GM03348 (cell line): Measurements from ENCODE around the gene ADRA1B.
A peak's percentile ranks its signal among the peaks of the same experiment; 100 is the strongest.
"Not testable (repeated sequence)": the region's sequence is repeated elsewhere in the genome, so short reads cannot be mapped to it uniquely, and the experiment has no call there.

Experiments used
- DNase-seq: peaks from one replicate; pipeline ENCODE4 v3.0.0; 2012; ENCODE audit warnings: low spot score

The ADRA1B gene

GRCh38 chr5:159969966-159970365 lies 53.7 kb downstream of the ADRA1B start:
- DNase-seq = peak; percentile 20

GRCh38 chr5:159971038-159971437 lies 54.8 kb downstream of the ADRA1B start:
- DNase-seq = peak; percentile 45

- no peak for DNase-seq
Measured at GRCh38 chr5:159971514-159971913, 55.2 kb downstream of the ADRA1B start.

GRCh38 chr5:159971931-159972461 lies 55.7 kb downstream of the ADRA1B start:
- peak; percentile 37 for DNase-seq

- no peak for DNase-seq
Measured at GRCh38 chr5:159972538-159973362, 56.5 kb downstream of the ADRA1B start.

- DNase-seq = peak; percentile 93
Measured at GRCh38 chr5:159975462-159976019, 59.3 kb downstream of the ADRA1B start.

- no peak for DNase-seq
Measured at GRCh38 chr5:159976921-159977320, 60.6 kb downstream of the ADRA1B start.

GRCh38 chr5:159978358-159978757 lies 62.1 kb downstream of the ADRA1B start:
- DNase-seq = no peak

GRCh38 chr5:159982421-159983173 lies 66.3 kb downstream of the ADRA1B start:
- no peak for DNase-seq

- DNase-seq = peak; percentile 86
Measured at GRCh38 chr5:159987031-159987674, 70.9 kb downstream of the ADRA1B start.

GRCh38 chr5:159990506-159990905 lies 74.2 kb downstream of the ADRA1B start:
- DNase-seq = no peak

GRCh38 chr5:159992566-159992965 lies 76.3 kb downstream of the ADRA1B start:
- DNase-seq = no peak

- no peak for DNase-seq
Measured at GRCh38 chr5:159993194-159993593, 76.9 kb downstream of the ADRA1B start.

GRCh38 chr5:159995907-159996306 lies 79.6 kb downstream of the ADRA1B start:
- DNase-seq = no peak

GRCh38 chr5:160001457-160001856 lies 85.2 kb downstream of the ADRA1B start:
- no peak for DNase-seq

- no peak for DNase-seq
Measured at GRCh38 chr5:160007514-160007913, 91.2 kb downstream of the ADRA1B start.

- DNase-seq = not testable (repeated sequence)
Measured at GRCh38 chr5:160008529-160008876, 92.2 kb downstream of the ADRA1B start.

GRCh38 chr5:160008877-160009590 lies 92.8 kb downstream of the ADRA1B start, which contains the start of gene TTC1:
Gene TTC1 (plus strand): TSS chr5:160009139. CDS start chr5:160010529, 1,390 bp downstream.
- DNase-seq = peak; percentile 94

- DNase-seq = no peak
Measured at GRCh38 chr5:160009591-160009989, 93.3 kb downstream of the ADRA1B start.

- no peak for DNase-seq
Measured at GRCh38 chr5:160011471-160011870, 95.2 kb downstream of the ADRA1B start.

- DNase-seq = not testable (repeated sequence)
Measured at GRCh38 chr5:160014197-160014596, 97.9 kb downstream of the ADRA1B start.
